Measurements from ENCODE around the gene PPP2R3C.
A peak's percentile ranks its signal among the peaks of the same experiment; 100 is the strongest.
"Not testable (repeated sequence)": the region's sequence is repeated elsewhere in the genome, so short reads cannot be mapped to it uniquely, and the experiment has no call there.

Gene PPP2R3C

GRCh38 chr14:35051796-35052195 is 70.0 kb downstream of the PPP2R3C start:
- TF ChIP-seq ZNF274 (IDR thresholded peaks at IDR 0.05; ENCODE audit: low read depth, low read length) = no peak
- no peak overlapping the region for H3K4me3 ChIP-seq (ENCODE audit: low read length)

DNA sequence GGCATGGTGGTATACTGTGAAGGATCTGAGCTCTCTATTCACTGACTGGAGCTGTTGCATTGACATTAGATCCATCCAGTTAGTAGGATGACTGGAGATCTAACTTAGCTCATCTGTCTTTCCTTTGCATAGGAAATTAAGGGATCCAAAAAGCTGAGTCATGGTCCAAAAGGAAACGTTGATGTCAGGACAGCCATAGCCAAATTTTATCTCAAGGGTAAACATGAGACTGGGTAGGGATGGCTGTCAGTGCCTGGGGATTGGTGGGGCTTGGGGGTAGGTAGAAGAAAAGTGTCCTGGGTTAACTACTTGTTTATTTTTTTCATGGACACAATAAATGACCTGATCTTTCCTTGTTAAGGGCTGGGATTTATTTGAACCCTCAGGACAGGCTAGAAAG is 71.1 kb downstream of the PPP2R3C start:
- TF ChIP-seq ZNF274 (IDR thresholded peaks at IDR 0.05; ENCODE audit: low read depth, low read length) = no peak
- no peak overlapping the region for H3K4me3 ChIP-seq (ENCODE audit: low read length)

- no peak for TF ChIP-seq ZNF274 (IDR thresholded peaks at IDR 0.05; ENCODE audit: low read depth, low read length)
Measured at GRCh38 chr14:35047976-35048513, 73.7 kb downstream of the PPP2R3C start.

GRCh38 chr14:35046751-35047536 is 74.8 kb downstream of the PPP2R3C start:
- TF ChIP-seq ZNF274 (IDR thresholded peaks at IDR 0.05; ENCODE audit: low read depth, low read length) = no peak
- peak overlapping the region; percentile 68 for H3K4me3 ChIP-seq (ENCODE audit: low read length)

More at GRCh38 chr14:35047976-35048513, 73.7 kb downstream of the PPP2R3C start:
- no peak overlapping the region for H3K4me3 ChIP-seq (ENCODE audit: low read length)

DNA sequence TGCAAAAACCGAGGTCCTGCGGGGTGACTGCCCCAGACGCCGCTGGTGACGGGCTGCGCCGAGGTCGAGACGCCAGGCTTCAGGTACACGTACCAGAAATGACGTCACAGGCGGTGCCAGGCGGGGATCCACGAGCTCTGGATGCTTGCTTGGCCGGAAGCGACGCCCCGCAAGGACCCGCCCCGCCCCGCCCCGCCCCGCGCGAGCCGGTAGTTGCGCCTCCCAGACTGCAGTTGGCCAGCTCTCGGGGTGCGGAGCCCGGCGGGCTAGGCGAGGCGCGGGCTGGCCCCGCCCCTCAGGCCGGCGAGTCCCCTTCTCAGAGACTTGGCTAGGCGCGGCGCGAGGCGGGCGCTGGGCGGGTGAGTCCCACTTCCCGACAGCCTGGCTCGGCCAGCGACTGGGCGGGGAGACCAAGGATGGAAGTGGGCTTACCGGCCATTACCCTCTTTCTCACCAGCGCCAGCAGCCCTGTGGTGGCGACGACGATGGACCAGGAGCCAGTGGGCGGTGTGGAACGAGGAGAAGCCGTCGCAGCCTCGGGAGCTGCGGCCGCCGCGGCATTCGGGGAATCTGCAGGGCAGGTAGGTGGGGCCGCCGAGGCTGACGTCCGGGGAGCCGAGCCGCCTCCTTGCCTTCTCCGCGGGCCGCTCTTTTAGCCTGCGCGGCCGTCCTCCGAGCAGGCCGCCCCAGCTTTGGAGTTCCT is 75.6 kb downstream of the PPP2R3C start, which contains the start of gene FAM177A1:
Gene FAM177A1 (plus strand): TSS at position 225 of the 703 bp plus-strand sequence. CDS start 192 bp downstream, at position 417.
- H3K4me3 ChIP-seq (ENCODE audit: low read length) = peak within 1 kb of the TSS; percentile 97
- no peak for TF ChIP-seq ZNF274 (IDR thresholded peaks at IDR 0.05; ENCODE audit: low read depth, low read length)

DNA sequence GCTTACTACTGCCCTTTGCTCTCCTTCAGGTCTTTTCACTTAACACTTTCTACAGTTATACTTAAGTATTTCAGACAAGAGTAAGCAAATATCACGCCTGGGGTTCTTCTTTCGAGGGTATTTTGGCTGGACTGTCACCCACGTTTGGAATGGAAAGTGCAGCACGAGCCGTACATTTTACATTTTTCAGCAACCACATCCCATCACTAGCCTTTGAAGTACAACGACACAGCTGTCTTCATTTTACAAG is 76.1 kb downstream of the PPP2R3C start:
- no peak for TF ChIP-seq ZNF274 (IDR thresholded peaks at IDR 0.05; ENCODE audit: low read depth, low read length)
- peak overlapping the region; percentile 97 for H3K4me3 ChIP-seq (ENCODE audit: low read length)

DNA sequence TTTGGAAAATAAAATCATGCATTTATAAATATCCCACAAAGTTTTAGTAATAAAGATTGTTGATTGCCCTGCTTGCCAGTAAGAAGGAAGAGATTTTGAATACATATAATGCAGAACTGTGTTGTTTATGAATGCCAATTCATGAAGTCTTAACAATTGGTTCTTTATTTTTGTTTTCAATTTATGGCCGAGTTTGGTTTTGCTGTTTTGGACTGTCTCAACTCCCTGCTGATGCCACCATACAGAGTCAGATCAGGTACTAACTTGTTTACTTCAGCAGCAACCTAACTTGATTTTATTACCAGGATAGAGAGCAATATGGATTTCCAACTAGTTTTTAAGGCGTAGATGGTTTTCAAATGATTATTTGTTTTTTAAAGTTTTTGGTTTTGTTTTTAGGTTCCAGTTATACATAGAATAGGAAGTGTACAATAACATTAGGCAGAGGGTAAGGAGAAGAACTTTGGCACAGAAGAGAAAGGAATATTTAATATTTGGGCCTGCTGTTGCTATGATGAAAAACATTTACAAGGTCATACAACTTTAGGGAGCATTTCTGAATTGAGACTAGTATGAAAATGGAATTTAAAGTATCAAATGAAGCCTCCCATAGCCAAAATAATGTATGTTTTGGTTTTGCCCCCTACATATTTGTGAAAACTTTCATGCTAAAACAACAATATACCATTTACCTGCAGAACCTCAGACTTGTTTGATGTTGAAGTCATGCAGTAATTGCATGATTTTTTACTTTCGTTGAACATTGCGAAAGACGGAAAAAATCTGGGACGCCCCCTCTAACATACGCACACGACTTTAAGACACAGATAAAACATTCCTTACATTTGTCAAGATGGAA is 76.6 kb downstream of the PPP2R3C start:
- peak overlapping the region; percentile 97 for H3K4me3 ChIP-seq (ENCODE audit: low read length)
- no peak for TF ChIP-seq ZNF274 (IDR thresholded peaks at IDR 0.05; ENCODE audit: low read depth, low read length)

- no peak for TF ChIP-seq ZNF274 (IDR thresholded peaks at IDR 0.05; ENCODE audit: low read depth, low read length)
- no peak overlapping the region for H3K4me3 ChIP-seq (ENCODE audit: low read length)
Measured at GRCh38 chr14:35043046-35043445, 78.7 kb downstream of the PPP2R3C start.

DNA sequence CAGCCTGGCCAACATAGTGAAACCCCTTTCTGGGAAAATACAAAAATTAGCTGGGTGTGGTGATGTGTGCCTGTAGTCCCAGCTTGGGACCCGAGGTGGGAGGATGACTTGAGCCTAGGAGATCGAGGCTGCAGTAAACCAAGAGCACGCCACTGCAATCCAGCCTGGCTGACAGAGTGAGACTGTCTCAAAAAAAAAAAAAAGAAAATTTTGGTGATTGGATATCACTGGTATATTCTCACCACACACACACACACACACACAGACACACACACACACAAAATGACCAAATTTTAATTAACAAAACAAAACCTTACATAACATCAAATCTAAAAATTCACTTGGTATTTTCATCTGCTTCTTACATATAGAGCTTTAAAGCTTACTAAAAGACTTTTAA is 79.2 kb downstream of the PPP2R3C start:
- no peak overlapping the region for H3K4me3 ChIP-seq (ENCODE audit: low read length)
- TF ChIP-seq ZNF274 (IDR thresholded peaks at IDR 0.05; ENCODE audit: low read depth, low read length) = no peak

DNA sequence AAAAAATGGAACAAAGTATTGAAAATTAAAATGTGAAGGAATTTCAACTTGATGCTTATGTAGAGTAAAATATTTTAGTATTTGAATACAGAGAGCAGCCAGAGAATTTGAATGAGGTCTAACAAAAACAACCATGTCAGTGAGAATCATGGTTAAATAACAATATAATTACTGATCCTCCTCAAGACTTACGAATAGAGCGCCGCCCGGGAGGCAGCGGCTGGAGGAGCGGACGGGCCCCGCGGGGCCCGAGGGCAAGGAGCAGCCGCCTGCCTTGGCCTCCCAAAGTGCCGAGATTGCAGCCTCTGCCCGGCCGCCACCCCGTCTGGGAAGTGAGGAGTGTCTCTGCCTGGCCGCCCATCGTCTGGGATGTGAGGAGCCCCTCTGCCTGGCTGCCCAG is 83.5 kb downstream of the PPP2R3C start:
- not testable (repeated sequence) for H3K4me3 ChIP-seq (ENCODE audit: low read length)

Data from GM08714 (cell line).